Neural progenitor cell (in vitro differentiated cells): ENCODE measurements around the gene LGALS12.

ENCODE experiments used
- EZH2 ChIP-seq: fragments of 200-600 bp; sonication (generic); IDR thresholded peaks from 2 replicates; pipeline ENCODE4 v1.6.1; 2017; ENCODE audit warnings: antibody characterized with exemption, mild to moderate bottlenecking, moderate library complexity
- EZH2phosphoT487 ChIP-seq: fragments of 200-600 bp; sonication (generic); IDR thresholded peaks from 2 replicates; pipeline ENCODE4 v1.6.1; 2017; ENCODE audit warnings: antibody characterized with exemption
- TF ChIP-seq, protein P1 (sequence below): fragments of 200-600 bp; sonication (generic); IDR thresholded peaks from 2 replicates; pipeline ENCODE4 v1.5.1; 2017; ENCODE audit warnings: antibody characterized with exemption, mild to moderate bottlenecking

DNA sequence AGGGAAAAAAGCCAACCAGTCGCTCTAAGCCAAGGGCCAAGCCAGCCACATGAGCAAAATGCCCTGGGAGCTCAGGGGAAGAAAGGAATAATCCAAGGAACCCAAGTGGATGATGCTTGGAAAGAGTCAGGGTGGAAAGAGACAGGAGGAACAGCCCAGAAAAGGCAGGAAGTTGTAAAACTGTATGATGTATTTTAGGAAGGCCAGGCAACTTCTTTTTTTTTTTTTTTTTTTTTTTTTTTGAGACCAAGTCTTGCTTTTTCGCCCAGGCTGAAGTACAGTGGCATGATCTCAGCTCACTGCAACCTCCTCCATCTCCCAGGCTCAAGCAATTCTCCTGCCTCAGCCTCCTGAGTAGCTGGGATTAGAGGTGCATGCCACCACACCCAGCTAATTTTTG, 1.6 kb downstream of the LGALS12 start:
- TF ChIP-seq EZH2 (no peak), EZH2phosphoT487 (no peak)
- TF ChIP-seq, protein P1, sequence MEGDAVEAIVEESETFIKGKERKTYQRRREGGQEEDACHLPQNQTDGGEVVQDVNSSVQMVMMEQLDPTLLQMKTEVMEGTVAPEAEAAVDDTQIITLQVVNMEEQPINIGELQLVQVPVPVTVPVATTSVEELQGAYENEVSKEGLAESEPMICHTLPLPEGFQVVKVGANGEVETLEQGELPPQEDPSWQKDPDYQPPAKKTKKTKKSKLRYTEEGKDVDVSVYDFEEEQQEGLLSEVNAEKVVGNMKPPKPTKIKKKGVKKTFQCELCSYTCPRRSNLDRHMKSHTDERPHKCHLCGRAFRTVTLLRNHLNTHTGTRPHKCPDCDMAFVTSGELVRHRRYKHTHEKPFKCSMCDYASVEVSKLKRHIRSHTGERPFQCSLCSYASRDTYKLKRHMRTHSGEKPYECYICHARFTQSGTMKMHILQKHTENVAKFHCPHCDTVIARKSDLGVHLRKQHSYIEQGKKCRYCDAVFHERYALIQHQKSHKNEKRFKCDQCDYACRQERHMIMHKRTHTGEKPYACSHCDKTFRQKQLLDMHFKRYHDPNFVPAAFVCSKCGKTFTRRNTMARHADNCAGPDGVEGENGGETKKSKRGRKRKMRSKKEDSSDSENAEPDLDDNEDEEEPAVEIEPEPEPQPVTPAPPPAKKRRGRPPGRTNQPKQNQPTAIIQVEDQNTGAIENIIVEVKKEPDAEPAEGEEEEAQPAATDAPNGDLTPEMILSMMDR = no peak
